Left cardiac atrium (tissue), 4 donors: ENCODE measurements around the gene DTD2. TPM values are rescaled to one million over a fixed set of nuclear protein-coding genes. Genes with fewer than 3 reads are reported as not detected.
A peak's percentile ranks its signal among the peaks of the same experiment; 100 is the strongest.
"Not testable (repeated sequence)": the region's sequence is repeated elsewhere in the genome, so short reads cannot be mapped to it uniquely, and the experiment has no call there.

ENCODE experiments used
- ATAC-seq, 2 donors: fragments of 200-7000 bp; cut with Tn5 transposase; one replicate each; pipeline ENCODE4 v1.9.1; 2020; ENCODE audit warnings: mild to moderate bottlenecking in 2 of 2, moderate library complexity in 2 of 2
- DNase-seq: peaks from one replicate; pipeline ENCODE4 v3.0.0-alpha.2; 2020
- intact Hi-C, 2 donors: fragments of 100-400 bp; cut with DNase I; formaldehyde crosslinking; loops; one replicate each; pipeline versions ENCODE4 v1.14.1 to v1.15.1; 2022 to 2023
- total RNA-seq, 2 donors: library from RNA; stranded (reverse); fragmentation: NEBNext Ultra II Directional; extraction: Animal tissue kit (Norgen Biotek cat#: 25700); gene quantifications; one replicate each; pipeline ENCODE4 v1.2.1, GENCODE V29; 2021
- donor health status: DM: no; HTN: yes; CAD: no.
- donor health status: DM: no; HTN: yes; CAD: no; lungs with severe emphysema.
- donor health status: DM: yes; HTN: yes; CAD: no.
- donor health status: Dilated cardiomyopathy.

DTD2 gene
- total RNA-seq, 2 donors from 2014 or later = 7.6 TPM

DNA sequence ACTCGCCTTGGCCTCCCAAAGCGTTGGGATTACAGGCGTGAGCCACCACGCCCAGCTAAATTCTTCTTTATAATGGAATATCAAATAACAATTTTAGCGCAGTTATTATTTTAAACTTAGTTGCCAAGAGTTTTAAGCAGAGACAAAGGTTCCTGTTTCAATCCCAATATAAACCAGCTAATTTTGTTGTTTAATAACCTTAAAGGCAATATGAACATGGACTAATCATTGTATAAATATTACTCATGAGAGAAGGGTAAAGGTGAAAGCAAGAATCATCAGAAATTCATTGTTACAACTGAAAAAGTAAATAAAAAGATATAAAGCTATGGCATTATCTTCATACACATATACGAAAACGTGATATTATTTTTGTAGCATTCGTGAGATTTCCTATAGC lies 8.2 kb downstream of the DTD2 start:
- intact Hi-C loops = no loop called here
- ATAC-seq = no peak
- no peak for DNase-seq

DNA sequence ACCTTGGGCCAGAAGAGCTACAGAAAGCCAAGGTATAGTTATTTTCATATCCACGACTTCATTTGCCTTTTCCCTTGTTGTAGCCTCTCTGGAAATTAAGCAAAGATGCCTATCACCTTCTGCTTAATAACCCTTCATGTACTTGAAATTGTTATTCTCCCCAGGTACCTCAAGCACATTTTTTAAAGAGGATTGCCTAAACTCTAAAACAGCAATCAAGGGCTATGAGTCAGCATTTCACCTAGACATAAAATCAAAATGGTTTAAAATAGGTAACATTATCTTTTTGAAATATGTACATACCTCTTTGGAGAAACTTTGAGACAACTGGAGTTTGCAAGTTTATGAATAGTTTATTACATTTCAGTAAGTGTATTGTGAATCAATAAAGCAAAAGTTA lies 11.6 kb downstream of the DTD2 start:
- intact Hi-C loops = no loop called here
- ATAC-seq (no peak), DNase-seq (no peak)

DNA sequence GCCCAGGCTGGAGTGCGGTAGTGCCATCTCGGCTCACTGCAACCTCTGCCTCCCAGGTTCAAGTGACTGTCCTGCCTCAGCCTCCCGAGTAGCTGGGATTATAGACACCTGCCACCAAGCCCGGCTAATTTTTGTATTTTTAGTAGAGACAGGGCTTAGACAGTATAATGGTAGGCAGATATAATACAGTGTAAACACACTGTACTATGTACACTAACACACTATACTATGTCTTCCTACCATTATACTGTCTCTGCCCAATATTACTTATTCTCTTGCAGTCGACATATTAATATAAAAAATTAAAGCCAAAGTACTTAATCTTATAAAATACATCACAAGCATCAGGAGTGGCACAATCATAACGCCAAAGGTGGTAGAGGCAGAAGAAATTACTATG lies 15.0 kb downstream of the DTD2 start:
- intact Hi-C loops = no loop called here
- no peak for DNase-seq
- ATAC-seq = no peak

DNA sequence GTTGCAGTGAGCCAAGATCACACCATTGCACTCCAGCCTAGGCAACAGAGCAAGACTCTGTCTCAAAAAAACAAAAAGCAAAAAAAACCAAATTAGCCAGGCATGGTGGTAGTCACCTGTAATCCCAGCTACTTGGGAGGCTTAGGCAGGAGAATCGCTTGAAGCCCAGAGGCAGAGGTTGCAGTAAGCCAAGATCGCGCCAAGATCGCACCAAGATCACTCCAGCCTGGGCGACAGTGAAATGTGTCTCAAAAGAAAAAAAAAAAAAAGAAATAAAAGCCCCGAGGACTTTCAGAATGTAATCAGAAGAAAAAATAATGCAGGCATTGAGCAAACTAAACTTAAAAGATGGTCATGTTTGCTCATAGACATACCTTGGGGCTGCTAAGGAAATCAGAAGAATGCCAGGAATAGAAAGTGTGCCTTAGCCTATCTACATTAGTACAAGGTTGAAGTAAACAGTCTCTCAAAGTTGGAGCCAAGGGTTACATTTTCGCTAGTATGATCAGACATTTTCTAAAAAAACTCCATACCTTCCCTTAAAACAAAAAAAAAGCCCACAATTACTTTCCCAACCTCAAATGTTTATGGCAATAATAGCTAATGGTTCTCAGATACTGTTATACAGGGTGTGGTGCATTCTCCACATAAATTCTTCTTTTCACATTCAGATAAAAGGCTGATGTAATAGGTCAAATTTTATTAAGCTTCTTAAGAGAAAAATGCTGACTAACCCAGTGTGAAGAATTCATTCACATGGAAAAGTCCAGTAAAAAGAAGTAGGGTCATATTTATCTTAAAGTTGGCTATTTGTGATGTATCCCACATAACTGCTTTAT lies 15.8 kb downstream of the DTD2 start:
- ATAC-seq = peak; percentile 38 to 90
- no peak for DNase-seq
- intact Hi-C loops = no loop called here

DNA sequence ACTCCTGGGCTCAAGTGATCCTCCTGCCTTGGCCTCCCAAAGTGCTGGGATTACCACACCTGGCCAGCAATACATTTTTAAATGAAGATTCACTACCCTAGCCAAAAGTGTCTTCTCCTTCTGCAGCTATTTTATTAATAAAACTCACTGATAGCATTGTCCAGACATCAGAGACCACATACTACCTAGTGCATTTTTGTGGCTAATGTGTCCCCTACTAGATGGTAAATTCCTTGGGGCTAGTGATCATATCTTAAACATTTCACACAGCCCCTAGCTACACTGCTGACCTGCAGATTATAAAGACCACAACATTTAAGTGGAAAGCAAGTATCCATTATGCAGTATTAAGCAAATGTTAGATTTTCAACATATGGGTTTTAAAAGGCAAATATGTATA lies 17.0 kb downstream of the DTD2 start:
- no peak for ATAC-seq
- no peak for DNase-seq
- intact Hi-C loops = no loop called here

DNA sequence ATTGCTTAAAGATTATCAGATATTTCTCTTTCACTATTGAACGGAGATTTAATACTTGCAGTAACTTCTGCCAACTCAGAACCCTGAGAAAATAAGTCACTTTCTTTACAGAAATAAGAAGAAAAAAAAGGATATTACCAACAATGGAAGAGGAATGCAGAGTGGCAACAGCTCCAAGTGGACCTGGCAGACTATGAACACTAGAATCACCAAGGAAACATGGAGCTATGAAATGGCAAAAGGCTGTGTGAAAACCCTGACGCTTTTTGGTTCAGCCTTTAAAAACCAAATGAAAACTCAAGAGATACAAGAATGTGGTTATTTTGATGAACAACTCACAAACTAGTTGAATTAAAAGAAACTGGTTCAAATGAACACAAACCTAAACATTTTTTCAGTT lies 17.7 kb downstream of the DTD2 start:
- no peak for ATAC-seq

DNA sequence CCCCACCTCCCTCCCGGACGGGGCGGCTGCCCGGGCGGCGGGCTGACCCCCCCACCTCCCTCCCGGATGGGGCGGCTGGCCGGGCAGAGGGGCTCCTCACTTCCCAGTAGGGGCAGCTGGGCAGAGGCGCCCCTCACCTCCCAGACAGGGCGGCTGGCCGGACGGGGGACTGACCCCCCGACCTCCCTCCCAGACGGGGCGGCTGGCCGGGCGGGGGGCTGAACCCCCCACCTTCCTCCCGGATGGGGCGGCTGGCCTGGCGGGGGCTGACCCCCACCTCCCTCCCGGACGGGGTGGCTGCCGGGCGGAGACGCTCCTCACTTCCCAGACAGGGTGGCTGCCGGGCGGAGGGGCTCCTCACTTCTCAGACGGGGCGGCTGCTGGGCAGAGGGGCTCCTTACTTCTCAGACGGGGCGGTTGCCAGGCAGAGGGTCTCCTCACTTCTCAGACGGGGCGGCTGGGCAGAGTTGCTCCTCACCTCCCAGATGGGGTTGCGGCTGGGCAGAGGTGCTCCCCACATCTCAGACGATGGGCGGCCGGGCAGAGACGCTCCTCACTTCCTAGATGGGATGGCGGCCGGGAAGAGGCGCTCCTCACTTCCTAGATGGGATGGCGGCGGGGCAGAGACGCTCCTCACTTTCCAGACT lies 20.1 kb downstream of the DTD2 start:
- intact Hi-C loops, ATAC-seq, DNase-seq: not testable (repeated sequence)

More for the DNA sequence above, 17.7 kb downstream of the DTD2 start:
- no peak for DNase-seq
- intact Hi-C loops = no loop called here

DNA sequence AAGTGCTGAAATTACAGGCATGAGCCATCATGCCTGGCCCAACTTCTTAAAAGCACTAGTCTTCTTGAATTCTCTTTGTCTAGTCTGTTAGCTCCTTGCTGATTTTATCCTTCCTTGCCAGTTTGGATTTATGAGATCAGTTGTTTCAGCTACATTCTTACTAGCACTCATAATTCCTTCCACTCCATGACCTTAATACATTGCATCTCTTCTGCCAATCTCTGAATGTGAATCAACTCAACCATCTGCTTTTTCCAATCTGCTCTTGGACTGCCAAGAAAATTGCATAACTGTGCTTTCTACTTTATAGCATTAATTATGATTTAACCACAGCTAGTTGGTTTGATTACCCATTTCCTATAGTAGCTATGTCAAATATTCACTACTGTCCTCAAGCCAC lies 22.0 kb downstream of the DTD2 start:
- DNase-seq (no peak), ATAC-seq (peak; percentile 47 to 81)
- intact Hi-C loops = no loop called here

DNA sequence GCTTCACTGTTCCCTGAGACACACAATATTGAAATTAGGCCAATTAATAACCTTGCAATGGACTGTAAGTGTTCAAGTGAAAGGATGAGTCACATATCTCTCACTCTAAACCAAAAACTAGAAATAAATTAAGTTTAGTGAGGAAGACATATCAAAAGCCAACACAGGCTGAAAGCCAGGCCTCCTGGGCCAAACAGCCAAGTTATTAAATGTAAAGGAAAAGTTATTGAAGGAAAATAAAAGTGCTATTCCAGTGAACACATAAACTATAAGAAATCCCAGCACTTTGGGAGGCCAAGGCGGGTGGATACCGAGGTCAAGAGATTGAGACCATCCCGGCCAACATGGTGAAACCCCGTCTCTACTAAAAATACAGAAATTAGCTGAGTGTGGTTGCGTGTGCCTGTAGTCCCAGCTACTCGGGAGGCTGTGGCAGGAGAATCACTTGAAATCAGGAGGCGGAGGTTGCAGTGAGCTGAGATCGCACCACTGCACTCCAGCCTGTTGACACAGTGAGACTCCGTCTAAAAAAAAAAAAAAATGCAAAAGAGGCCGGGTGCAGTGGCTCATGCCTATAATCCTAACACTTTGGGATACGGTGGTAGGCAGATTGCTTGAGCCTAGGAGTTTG lies 26.6 kb downstream of the DTD2 start:
- no peak for DNase-seq
- intact Hi-C loops = no loop called here
- ATAC-seq = no peak

DNA sequence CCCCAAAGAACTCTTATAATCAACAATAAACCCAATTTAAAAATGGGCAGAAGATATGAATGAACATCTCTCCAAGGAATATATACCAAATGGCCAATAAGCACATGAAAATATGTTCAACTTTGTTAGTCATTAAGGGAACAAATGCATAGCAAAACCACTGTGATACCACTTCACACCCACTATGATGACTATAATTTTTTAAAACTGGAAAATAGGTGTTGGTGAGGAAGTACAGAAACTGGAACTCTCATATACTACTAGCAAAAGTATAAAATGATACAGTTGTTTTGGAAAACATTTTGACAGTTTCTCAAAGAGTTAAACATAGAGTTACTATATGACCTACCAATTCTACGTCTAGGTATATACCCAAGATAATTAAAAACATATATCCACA lies 27.5 kb downstream of the DTD2 start:
- ATAC-seq (no peak), DNase-seq (no peak)
- intact Hi-C loops = no loop called here

DNA sequence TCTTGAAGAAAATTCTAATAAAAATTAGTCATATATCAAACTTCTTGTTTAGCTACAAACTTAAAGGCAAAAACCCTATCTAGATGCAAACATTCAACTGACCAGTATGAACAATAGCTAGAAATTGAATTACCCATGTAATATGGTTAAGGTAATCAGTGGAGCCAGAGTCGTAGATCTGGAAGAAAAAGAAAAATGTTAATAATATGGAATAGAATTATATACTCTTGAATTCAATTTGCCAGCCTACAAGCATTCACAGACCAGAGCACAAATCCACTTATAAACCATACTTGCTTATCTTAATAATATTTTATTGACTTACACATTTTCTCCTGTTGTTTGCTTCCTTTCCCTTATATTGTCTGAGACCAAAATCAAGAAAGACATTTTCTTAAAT lies 29.3 kb downstream of the DTD2 start:
- intact Hi-C loops = no loop called here
- DNase-seq (no peak), ATAC-seq (no peak)

DNA sequence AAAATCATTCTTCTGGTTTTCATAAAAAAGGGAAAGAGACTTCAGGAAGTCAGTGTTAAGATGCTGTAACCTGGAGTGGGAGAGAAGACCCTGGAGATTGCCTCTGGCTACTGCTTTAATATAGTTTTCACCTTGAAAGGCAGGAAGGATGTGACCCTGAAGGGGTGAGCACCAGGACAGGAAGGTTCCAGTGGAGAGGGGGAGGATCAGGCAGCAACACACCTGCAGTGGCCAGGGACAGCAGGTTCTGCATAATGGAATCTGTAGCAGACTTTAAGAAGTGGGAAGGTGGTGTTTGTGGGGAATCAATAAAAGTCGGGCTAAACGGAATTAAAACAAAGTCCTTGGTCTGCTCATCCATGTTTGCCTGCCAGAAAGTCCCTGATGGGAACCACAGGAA lies 30.6 kb downstream of the DTD2 start:
- ATAC-seq = no peak
- intact Hi-C loops = no loop called here
- DNase-seq = no peak

DNA sequence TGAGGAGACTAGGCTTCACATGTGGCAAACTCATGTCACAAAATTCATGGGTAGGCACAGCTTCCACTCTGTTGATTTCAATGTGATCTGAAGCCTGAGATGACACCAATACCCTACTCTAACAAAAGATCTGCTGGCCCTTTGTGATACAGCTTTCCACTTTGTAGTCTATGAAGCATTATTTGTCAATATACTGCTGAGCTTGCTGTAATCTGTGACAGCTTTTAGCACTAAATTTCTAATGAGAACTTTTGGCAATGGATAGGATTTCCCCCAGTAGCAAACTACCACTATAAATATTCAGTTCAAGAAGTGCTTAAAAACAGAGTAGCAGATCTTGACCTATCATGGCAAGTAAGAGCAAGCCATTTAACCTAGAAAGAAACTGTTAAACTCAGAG lies 31.4 kb downstream of the DTD2 start:
- ATAC-seq (no peak), DNase-seq (no peak)
- intact Hi-C loops = no loop called here

DNA sequence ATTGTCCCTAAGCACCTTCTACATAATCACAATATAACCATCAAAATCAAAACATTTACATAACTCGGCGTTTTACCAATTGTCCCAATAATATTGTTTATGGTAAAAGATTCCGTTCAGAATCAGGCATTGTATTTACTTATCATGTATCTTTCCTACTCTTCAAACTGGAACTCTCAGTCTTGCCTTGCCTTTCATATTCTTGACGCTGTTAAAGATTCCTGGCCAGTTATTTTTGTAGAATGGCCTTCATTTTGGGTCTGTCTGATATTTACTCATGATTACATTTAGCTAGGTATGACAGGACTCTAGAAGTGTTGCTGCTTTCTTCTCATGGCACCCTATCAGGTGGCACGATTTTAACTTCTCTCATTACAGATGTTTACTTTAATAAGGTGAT lies 36.1 kb downstream of the DTD2 start:
- no peak for ATAC-seq
- intact Hi-C loops = no loop called here
- no peak for DNase-seq

DNA sequence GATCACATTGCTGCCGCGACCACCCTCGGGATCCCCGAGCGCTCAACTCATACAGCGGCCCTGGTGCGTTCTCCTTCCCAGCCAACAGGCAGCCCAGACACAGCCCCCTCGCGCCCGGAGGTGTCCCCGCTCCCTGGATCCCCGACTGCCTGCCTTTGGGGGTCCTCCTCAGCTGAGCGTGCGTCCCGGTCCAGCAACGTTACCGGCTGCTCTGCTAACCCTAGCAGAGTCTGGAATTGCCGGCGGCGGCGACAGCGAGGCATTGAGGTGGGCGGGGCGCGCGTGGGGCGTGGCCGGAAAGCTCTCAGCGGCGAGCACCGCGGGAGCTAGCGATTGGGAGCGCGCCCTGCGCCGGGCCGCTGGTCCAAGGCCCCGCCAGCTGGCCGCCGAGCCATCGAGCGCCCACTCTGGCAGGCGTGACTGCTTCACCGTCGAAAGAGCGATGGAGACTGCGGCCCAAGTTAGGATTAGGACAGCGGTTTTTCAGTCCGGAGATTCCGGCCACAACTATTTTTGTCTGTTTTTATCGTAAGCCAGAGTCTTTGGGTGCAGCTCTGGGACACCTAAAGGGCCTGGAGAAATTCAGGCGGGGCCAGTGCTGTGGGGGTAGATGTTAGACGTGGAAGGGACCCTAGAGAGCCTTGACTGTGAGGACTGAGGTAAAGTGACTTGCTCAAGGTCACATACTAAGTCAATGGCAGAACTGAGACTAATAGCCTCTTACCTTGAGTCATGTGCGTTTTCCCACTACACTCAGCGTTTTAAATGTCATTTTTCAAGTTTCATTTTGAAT lies 36.8 kb downstream of the DTD2 start, which contains the start of gene HEATR5A:
Gene HEATR5A (minus strand): TSS at position 232 of the 793 bp plus-strand sequence. CDS start 17,575 bp downstream, outside the sequence.
- DNase-seq (peak; percentile 97), ATAC-seq (peak; percentile 99)
- intact Hi-C loops = no loop called here

DNA sequence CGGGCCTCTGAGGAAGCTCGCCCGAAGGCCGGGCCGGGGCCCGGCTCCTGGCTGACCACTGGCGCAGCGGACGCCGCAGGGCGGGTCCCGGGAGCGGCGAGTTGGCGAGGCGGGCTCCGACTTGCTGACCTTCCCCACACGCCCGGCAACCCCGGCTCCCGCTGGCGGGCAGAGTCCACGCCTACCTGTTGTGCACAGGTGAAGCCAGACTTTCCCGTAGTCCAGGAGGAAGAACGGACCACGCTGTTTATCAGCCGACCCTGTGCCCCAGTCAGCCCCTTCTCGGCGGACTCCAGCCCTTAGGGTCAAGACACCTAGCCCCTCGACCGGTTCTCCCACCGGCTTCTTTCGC lies 37.4 kb downstream of the DTD2 start:
- ATAC-seq (peak; percentile 81 to 91), DNase-seq (peak; percentile 76)
- intact Hi-C loops = no loop called here

DNA sequence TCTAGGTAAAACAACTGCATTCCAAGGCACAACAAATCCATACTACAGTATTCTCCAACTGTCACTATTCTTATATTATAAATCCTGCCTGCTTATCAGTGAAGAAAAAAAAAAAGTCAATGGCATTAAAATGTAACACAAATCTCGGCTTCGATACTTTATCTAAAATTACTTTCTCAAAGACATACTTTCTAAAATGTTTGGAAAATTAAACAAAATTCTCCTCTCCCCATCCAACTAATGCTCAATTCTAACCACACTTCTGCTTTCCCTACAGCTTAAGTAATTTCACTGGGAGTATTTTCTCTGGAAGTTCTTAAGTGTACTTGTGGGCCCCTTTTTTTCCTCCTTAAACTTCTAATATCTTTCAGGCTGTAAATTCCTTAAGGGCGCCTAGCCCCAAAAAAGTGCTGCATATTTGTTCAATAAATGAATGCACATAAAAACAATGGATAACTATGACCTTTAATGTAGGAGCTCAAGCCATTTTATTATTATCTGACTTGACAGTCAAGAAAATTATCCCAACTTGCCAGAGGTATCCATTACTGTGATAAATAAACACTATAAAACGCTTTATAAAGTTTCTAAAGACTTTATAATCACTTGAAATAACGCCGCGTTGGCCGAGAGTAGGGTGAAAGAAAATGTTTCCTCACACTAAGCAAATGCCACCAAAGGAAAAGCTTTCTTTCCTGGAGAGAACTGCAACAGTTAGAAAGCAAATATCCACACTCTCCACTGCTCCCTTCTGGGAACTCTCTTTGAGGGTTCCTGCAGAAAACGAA lies 37.9 kb downstream of the DTD2 start:
- ATAC-seq = no peak
- intact Hi-C loops = no loop called here
- no peak for DNase-seq

DNA sequence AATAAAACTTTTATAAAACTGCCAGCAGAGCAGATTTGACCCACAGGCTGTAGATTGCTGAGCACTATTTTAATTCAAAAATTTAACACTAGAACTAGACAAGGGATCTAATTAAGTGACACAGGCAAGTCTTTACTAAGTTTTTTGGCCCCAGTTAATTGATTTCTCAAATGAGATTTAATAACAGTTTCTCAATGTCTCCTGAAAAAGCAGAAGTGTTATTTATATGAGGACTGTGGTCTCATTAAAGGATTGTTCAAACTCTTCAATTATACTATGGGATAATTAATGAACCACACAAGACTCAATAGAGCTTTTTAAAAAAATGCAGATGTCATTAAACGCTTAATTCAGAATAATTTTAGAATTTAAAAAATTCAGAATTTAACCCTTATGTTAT lies 38.9 kb downstream of the DTD2 start:
- DNase-seq = no peak
- intact Hi-C loops = no loop called here
- no peak for ATAC-seq
